Right lobe of liver (tissue), 6 donors: ENCODE data around the gene FNTB. TPM values are rescaled to one million over a fixed set of nuclear protein-coding genes. Genes with fewer than 3 reads are reported as not detected.

Experiments used
- ATAC-seq, 4 donors: fragments of 200-7000 bp; cut with Tn5 transposase; one replicate each; pipeline ENCODE4 v1.9.1; 2020; ENCODE audit warnings: mild to moderate bottlenecking in 4 of 4, moderate library complexity in 4 of 4
- DNase-seq, 3 donors: peaks; one replicate each; pipeline ENCODE4 v3.0.0-alpha.2; 2020
- H3K27ac ChIP-seq, 3 donors: fragments of 200-600 bp; one replicate each; pipeline ENCODE4 v1.8.0; 2022
- H3K27me3 ChIP-seq, 2 donors: fragments of 200-600 bp; one replicate each; pipeline ENCODE4 v1.8.0; 2022
- H3K36me3 ChIP-seq, 4 donors: fragments of 200-600 bp; sonication (generic) in 1 of 4; one replicate each; pipeline versions ENCODE4 v1.5.1 to v1.8.0; 2017 to 2022; ENCODE audit warnings: control low read depth in 1 of 4
- H3K4me1 ChIP-seq, 4 donors: fragments of 200-600 bp; sonication (generic) in 1 of 4; one replicate each; pipeline versions ENCODE4 v1.5.1 to v1.8.0; 2017 to 2022; ENCODE audit warnings: control low read depth in 1 of 4
- H3K4me3 ChIP-seq, 3 donors: fragments of 200-600 bp; one replicate each; pipeline ENCODE4 v1.8.0; 2022
- H3K9me3 ChIP-seq, 4 donors: fragments of 200-600 bp; sonication (generic) in 1 of 4; one replicate each; pipeline versions ENCODE4 v1.5.1 to v1.8.0; 2017 to 2022; ENCODE audit warnings: control low read depth in 1 of 4
- POLR2A ChIP-seq: fragments of 450-650 bp; IDR thresholded peaks from one replicate; pipeline ENCODE4 v1.6.1; 2017; ENCODE audit warnings: antibody characterized with exemption, mild to moderate bottlenecking
- WGBS: methylation state at CpG from one replicate; pipeline ENCODE4 v1.1.6; 2018; ENCODE audit warnings: low coverage, low lambda C conversion rate; ENCODE audit not compliant: insufficient coverage; ENCODE audit errors: missing lambda C conversion rate; 5-methylcytosine and 5-hydroxymethylcytosine counted together
- intact Hi-C, 2 donors: fragments of 100-400 bp; cut with DNase I; formaldehyde crosslinking; loops; one replicate each; pipeline versions ENCODE4 v1.11.2 to v1.14.1; 2022
- total RNA-seq, 6 experiments: library from RNA; depleted of rRNA in 2 of 6; stranded (reverse); fragments of >200 nt in 2 of 6; fragmentation: NEBNext Ultra II Directional in 3 of 6; extraction: Animal tissue kit (Norgen Biotek cat#: 25700) in 3 of 6; gene quantifications; one replicate each; pipeline versions ENCODE4 v1.1.0 to v1.2.4, GENCODE V29; 2016 to 2023
- TF ChIP-seq, protein P1 (sequence below), 4 donors: fragments of 200-600 bp in 3 of 4; fragments of 450-650 bp in 1 of 4; IDR thresholded peaks; one replicate each; pipeline versions ENCODE4 v1.5.1 to v1.8.0; 2016 to 2022; ENCODE audit warnings: antibody characterized with exemption in 4 of 4, mild to moderate bottlenecking in 2 of 4
- donor health status: DM: no; HTN: yes; CAD: no.
- donor health status: DM: no; HTN: no; CAD: no.
- donor health status: DM: no; HTN: no; CAD: no.
- donor health status: DM: no; HTN: yes; CAD: no.
- donor health status: DM: no; HTN: yes; CAD: no.

Gene FNTB
- total RNA-seq, 6 experiments from 2014 or later: 6.1 to 19.2 (median 9.0) TPM

DNA sequence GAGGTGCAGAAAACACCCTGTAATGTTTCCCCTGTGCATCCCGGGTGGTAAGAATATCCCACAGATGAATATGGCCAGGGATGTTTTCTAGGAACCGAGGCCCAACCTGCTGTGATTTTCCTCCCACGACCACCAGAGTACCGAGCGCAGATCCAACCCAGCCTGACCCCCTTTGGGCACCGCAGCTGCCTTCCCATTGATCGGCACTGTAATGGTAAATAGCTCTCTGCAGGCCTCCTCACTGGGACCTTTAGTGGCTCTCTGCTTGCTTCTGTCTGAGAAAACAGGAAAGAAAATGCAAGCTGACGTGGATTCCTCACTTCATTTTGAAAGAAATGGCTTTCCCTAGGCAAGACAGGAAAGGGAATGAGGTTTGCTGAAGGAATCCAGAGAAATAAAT is 12.1 kb upstream of the FNTB start:
- TF ChIP-seq, protein P1, sequence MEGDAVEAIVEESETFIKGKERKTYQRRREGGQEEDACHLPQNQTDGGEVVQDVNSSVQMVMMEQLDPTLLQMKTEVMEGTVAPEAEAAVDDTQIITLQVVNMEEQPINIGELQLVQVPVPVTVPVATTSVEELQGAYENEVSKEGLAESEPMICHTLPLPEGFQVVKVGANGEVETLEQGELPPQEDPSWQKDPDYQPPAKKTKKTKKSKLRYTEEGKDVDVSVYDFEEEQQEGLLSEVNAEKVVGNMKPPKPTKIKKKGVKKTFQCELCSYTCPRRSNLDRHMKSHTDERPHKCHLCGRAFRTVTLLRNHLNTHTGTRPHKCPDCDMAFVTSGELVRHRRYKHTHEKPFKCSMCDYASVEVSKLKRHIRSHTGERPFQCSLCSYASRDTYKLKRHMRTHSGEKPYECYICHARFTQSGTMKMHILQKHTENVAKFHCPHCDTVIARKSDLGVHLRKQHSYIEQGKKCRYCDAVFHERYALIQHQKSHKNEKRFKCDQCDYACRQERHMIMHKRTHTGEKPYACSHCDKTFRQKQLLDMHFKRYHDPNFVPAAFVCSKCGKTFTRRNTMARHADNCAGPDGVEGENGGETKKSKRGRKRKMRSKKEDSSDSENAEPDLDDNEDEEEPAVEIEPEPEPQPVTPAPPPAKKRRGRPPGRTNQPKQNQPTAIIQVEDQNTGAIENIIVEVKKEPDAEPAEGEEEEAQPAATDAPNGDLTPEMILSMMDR (IDR thresholded peaks at IDR 0.05): no peak
- TF ChIP-seq POLR2A: no peak
- intact Hi-C loops: no loop called here
- WGBS: 71% methylated on average over 5 of the region's 8 CpGs

DNA sequence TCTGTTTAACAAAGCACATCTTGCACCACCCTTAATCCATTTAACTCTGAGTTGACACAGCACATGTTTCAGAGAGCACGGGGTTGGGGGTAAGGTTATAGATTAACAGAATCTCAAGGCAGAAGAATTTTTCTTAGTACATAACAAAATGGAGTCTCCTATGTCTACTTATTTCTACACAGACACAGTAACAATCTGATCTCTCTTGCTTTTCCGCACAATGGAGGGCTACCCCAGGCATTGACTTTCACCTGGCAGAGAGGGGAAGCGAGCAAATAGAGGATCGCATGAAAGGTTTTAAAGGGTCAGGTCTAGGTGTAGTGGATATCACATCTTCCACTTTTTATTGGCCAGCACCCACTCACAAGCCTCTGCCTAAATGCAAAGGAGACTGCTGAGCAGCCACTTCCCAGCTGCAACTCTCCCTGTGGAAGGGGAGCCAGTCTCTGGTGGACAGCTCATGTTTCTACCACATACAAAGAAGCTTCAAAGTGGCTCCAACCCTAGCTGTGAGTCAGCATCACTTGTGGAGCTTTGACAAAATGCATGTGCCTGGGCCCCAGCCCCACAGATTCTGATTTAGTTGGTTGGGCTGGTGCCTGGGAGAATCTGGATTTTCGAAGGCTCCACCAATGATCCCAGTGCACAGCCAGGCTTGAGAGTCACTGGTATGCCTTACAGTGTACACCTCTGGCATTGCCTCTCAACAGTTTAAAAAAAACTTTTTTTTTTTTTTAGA is 7.2 kb upstream of the FNTB start:
- H3K4me1 ChIP-seq: no peaks in the 10 kb centered on the region
- no peak for ATAC-seq
- no peaks in the 10 kb centered on the region for H3K36me3 ChIP-seq
- no peak for TF ChIP-seq POLR2A
- TF ChIP-seq, protein P1 (IDR thresholded peaks at IDR 0.05): no peak
- no peak overlapping the region for H3K4me3 ChIP-seq
- DNase-seq: no peak
- 65% methylated on average over 4 of the region's 5 CpGs for WGBS
- H3K9me3 ChIP-seq: no peaks in the 10 kb centered on the region
- intact Hi-C loops: no loop called here
- H3K27me3 ChIP-seq: no peaks in the 10 kb centered on the region
- H3K27ac ChIP-seq: no peak overlapping the region

More for the DNA sequence above, 12.1 kb upstream of the FNTB start:
- Histone ChIP-seq H3K36me3 (no peaks in the 10 kb centered on the region), H3K27me3 (no peaks in the 10 kb centered on the region), H3K9me3 (no peaks in the 10 kb centered on the region), H3K4me1 (peaks cover 0 to 7% (median 0%) of the 10 kb centered on the region in 4 donors), H3K27ac (no peak overlapping the region), H3K4me3 (no peak overlapping the region)
- DNase-seq (no peak), ATAC-seq (no peak)

DNA sequence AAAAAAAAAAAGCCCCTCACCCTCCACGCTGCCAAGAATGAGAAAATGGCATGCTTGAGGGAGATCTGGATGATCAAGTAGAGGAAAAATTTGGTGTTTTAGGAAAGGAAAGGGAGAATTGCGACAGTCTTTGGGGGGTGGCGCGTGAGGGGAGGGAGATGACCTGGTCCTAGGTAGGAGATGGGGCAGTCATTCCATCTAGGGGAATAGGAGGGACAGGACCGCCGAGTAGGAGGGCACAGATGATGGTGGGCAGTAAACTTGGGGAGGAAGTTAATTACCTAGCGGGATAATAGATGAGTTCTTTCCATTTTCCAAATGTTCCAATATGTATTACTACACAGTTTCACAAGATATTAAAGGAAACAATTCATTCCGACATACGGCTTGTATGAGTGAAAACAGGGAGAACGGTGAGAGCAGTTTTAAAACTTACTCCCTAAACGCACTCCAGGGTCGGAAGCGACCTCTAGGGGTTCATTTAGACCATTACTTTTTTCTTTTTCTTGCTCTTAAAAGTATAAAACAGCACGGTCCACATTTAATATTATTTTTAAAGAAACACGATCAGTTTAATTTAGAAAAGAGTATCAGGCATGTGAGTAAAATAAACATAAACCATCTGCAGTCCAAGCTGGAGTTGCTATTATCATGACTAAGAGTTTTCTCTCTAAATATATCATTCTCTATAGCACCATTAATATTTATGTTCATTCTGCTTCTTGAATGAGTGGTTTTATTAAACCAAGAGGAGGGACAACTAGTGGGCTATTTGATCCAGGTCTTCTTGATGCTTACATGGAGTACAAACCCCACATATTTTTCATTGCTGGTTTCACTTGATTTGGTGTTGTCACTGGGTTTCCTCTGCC is 3.0 kb upstream of the FNTB start:
- TF ChIP-seq POLR2A: no peak
- TF ChIP-seq, protein P1 (IDR thresholded peaks at IDR 0.05): peak; percentile 53 to 76 (median 74)
- Histone ChIP-seq H3K4me3 (peak overlapping the region in 2 of 3 donors; percentile 20 to 24), H3K4me1 (peaks cover 0 to 8% (median 4%) of the 10 kb centered on the region in 4 donors), H3K27me3 (no peaks in the 10 kb centered on the region), H3K36me3 (no peaks in the 10 kb centered on the region), H3K27ac (no peak overlapping the region), H3K9me3 (no peaks in the 10 kb centered on the region)
- intact Hi-C loops: no loop called here
- no peak for DNase-seq
- WGBS: 3% methylated on average over 15 of the region's 15 CpGs
- peak in 3 of 4 donors; percentile 21 to 32 (median 26) for ATAC-seq

DNA sequence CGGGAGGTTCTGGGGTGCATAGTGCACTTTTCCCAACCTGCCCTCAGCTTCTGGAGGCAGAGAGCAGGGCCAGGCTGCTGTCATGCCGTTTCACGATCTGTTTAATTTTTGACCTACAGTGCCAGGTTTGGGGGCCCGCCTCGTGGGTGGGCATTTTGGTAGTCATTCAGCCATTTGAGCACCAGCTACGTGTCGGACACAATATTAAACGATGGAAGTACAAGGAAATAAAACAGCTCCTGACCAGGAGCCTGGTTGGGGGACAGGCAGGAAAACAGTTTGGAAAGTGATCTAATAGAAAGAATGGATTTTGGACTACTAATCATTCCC is 708 bp downstream of the FNTB start:
- H3K9me3 ChIP-seq: no peaks in the 10 kb centered on the region
- no peaks in the 10 kb centered on the region for H3K27me3 ChIP-seq
- intact Hi-C loops: no loop called here
- peak overlapping the region; percentile 83 to 90 (median 86) for H3K27ac ChIP-seq
- peaks cover 0 to 27% (median 7%) of the 10 kb centered on the region in 4 donors for H3K4me1 ChIP-seq
- ATAC-seq (peak in 1 of 4 donors; percentile 47), DNase-seq (no peak)
- peak overlapping the region; percentile 70 to 76 (median 76) for H3K4me3 ChIP-seq
- no peaks in the 10 kb centered on the region for H3K36me3 ChIP-seq
- WGBS: 2% methylated on average over 7 of the region's 8 CpGs
- TF ChIP-seq POLR2A: no peak
- TF ChIP-seq, protein P1 (IDR thresholded peaks at IDR 0.05): no peak
